Measurements from ENCODE around the gene DNAH8.

Gene DNAH8

DNA sequence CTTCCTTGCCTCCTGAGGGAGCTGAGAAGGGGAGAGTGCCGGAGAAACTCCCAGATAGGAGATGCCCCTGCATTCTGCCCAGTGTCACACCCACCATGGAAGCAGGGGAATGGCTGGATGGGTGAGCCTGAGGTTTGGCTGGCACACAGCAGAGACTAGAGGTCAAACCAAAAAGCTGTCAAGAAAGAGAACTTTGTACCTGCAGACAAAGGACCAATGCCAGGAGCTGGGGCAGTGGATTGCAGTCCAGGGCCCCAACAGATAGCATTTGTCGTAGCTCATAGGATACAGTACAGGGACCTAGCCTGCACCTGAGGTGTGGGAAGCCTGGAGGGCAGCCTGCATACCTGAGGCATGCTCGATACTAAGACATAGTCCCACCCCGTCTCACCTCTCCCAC is 227.3 kb downstream of the DNAH8 start:
- H3K4me2 ChIP-seq = no peak overlapping the region
- no peak overlapping the region for H3K4me3 ChIP-seq
- H4K20me1 ChIP-seq = no peaks in the 10 kb centered on the region
- no peak overlapping the region for H3K27ac ChIP-seq
- H3K9ac ChIP-seq = no peak overlapping the region
- no peaks in the 10 kb centered on the region for H3K9me3 ChIP-seq
- H3K4me1 ChIP-seq = no peaks in the 10 kb centered on the region
- no peaks in the 10 kb centered on the region for H3K36me3 ChIP-seq
- no peaks in the 10 kb centered on the region for H3K27me3 ChIP-seq
- no peak for TF ChIP-seq Cebpa-rat (IDR thresholded peaks at IDR 0.05)

DNA sequence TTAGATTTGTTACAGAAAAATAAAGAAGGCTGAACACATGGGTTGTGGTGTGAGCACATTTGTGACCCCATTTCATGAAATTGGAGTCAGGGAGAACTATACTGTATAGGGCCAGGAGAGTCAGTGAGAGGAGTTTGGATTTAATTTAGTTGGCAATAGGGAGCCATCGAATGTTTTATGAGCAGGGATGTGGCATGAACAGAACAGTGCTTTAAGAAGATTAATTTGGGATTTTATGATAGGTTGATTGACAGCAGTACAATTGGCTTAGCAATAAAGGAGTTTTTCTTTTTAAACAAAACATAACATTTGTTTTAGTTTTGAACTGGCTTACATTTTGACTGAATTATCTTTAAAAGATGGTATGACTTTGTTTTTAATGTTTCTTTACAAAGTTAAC is 227.9 kb downstream of the DNAH8 start:
- Histone ChIP-seq H3K9me3 (no peaks in the 10 kb centered on the region), H3K4me2 (no peak overlapping the region), H3K36me3 (no peaks in the 10 kb centered on the region), H3K4me1 (no peaks in the 10 kb centered on the region), H3K27ac (no peak overlapping the region), H3K9ac (no peak overlapping the region), H3K27me3 (no peaks in the 10 kb centered on the region), H4K20me1 (no peaks in the 10 kb centered on the region), H3K4me3 (no peak overlapping the region)
- no peak for TF ChIP-seq Cebpa-rat (IDR thresholded peaks at IDR 0.05)

DNA sequence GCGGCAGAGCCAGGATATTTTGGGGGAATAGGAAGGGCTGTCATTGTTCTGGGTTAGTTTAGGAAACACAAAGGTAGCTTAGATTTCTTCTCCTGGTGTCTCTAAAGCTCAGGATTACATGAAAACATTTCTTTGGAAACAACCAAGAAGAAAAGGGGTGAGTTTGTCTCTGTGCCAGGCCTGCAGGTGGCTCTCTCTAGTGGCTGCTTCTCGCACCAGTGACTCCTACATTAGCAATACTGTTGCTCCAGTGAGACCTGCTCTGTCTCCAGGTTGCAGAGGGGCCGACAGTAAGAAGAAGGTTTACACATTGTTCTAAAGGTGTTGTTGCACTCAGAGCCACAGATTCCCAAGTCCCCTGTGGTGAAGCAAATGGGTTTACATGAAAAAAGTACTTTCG is 228.9 kb downstream of the DNAH8 start:
- H3K27me3 ChIP-seq = no peaks in the 10 kb centered on the region
- no peak for TF ChIP-seq Cebpa-rat (IDR thresholded peaks at IDR 0.05)
- no peaks in the 10 kb centered on the region for H3K4me1 ChIP-seq
- no peak overlapping the region for H3K4me3 ChIP-seq
- no peak overlapping the region for H3K9ac ChIP-seq
- no peaks in the 10 kb centered on the region for H3K36me3 ChIP-seq
- H3K27ac ChIP-seq = no peak overlapping the region
- no peak overlapping the region for H3K4me2 ChIP-seq
- no peaks in the 10 kb centered on the region for H3K9me3 ChIP-seq
- H4K20me1 ChIP-seq = no peaks in the 10 kb centered on the region

DNA sequence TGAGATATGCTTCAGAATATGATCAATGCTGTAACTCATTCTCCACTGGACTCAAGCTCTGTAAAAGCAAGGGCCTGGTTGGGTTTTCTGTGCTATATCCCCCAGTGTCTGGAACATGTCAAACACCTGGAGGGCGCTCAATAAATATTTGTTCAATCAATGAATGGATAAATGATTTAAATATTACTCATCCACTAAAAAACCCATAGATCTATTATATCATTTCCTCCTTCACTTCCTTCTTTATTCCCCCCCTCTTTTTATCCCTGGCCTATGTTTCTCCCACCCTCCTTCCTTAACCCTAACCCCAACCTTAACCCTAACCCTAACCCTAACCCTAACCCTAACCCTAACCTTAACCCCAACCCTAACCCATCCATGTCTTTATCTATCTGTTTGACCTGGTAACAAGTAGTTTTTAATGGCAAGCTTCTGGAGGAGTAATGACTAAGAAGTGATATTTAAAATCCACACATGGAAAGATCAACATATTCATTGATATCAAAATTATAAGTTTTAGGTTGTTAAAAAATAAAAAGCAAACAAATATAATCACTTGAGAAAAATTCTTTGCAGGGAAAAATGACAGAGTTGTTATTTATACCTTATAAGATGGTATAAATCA is 229.7 kb downstream of the DNAH8 start:
- H3K27ac ChIP-seq = no peak overlapping the region
- no peak overlapping the region for H3K4me2 ChIP-seq
- H3K4me3 ChIP-seq = no peak overlapping the region
- no peaks in the 10 kb centered on the region for H3K36me3 ChIP-seq
- TF ChIP-seq Cebpa-rat (IDR thresholded peaks at IDR 0.05) = no peak
- H3K9me3 ChIP-seq = no peaks in the 10 kb centered on the region
- no peak overlapping the region for H3K9ac ChIP-seq
- no peaks in the 10 kb centered on the region for H3K27me3 ChIP-seq
- H3K4me1 ChIP-seq = no peaks in the 10 kb centered on the region
- H4K20me1 ChIP-seq = no peaks in the 10 kb centered on the region

DNA sequence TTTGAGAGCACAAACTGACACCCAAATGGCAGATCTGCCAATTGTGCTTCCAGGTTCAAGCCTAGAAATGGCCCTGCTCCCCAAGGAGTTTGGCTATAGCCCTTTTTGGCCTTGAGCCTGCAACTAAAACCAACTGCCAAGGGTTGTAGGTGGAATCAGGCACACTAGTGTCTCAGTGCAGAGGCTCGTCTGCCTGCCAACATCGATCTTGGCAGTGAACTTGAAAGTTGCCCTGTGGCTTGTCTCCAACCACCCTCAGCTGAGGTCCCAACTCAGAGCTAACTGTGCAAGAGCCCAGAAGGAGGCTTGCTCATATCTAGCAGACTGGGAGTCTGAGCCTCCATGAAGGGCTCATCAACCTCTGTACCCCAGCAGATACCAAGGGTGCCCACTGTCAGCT is 240.8 kb downstream of the DNAH8 start:
- Histone ChIP-seq H3K4me1 (no peaks in the 10 kb centered on the region), H4K20me1 (no peaks in the 10 kb centered on the region), H3K9me3 (peaks cover 20% of the 10 kb centered on the region), H3K27me3 (no peaks in the 10 kb centered on the region), H3K27ac (no peak overlapping the region), H3K4me2 (no peak overlapping the region), H3K4me3 (no peak overlapping the region), H3K9ac (no peak overlapping the region), H3K36me3 (no peaks in the 10 kb centered on the region)
- TF ChIP-seq Cebpa-rat (IDR thresholded peaks at IDR 0.05) = no peak

DNA sequence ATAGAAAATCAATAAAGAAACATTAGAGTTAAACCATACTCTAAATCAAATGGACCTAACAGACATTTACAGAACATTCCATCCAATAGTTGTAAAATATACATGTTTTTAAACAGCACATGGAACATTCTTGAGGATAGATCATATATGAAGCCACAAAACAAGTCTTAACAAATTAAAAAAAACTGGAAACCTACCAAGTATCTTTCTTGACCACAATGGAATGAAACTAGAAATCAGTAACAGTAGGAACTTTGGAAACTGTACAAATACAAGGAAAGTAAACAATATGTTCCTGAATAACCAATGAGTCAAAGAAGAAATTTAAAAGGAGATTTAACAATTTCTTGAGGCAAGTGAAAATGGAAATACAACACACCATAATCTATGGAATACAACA is 242.3 kb downstream of the DNAH8 start:
- no peaks in the 10 kb centered on the region for H3K27me3 ChIP-seq
- no peaks in the 10 kb centered on the region for H4K20me1 ChIP-seq
- peaks cover 20% of the 10 kb centered on the region for H3K9me3 ChIP-seq
- no peak overlapping the region for H3K4me3 ChIP-seq
- H3K4me1 ChIP-seq = no peaks in the 10 kb centered on the region
- no peak overlapping the region for H3K4me2 ChIP-seq
- TF ChIP-seq Cebpa-rat (IDR thresholded peaks at IDR 0.05) = no peak
- no peaks in the 10 kb centered on the region for H3K36me3 ChIP-seq
- H3K9ac ChIP-seq = no peak overlapping the region
- no peak overlapping the region for H3K27ac ChIP-seq

DNA sequence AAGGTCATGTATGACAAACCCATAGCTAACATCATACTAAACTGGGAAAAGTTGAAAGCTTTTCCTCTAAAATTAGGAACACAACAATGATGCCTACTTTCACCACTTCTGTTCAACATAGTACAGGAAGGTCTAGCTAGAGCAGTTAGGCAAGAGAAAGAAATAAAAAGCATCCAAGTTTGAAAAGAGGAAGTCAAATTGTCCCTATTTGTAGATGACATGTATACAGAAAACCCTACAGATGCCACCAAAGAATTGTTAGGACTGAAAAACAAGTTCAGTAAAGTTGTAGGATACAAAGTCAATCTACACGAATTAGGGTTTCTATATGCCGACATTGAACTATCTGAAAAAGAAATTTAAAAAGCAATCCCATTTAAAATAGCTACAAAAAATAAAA is 244.0 kb downstream of the DNAH8 start:
- no peak for TF ChIP-seq Cebpa-rat (IDR thresholded peaks at IDR 0.05)
- Histone ChIP-seq H3K9ac (no peak overlapping the region), H3K4me3 (no peak overlapping the region), H4K20me1 (no peaks in the 10 kb centered on the region), H3K4me1 (no peaks in the 10 kb centered on the region), H3K36me3 (no peaks in the 10 kb centered on the region), H3K9me3 (peaks cover 20% of the 10 kb centered on the region), H3K4me2 (no peak overlapping the region), H3K27me3 (no peaks in the 10 kb centered on the region), H3K27ac (no peak overlapping the region)

DNA sequence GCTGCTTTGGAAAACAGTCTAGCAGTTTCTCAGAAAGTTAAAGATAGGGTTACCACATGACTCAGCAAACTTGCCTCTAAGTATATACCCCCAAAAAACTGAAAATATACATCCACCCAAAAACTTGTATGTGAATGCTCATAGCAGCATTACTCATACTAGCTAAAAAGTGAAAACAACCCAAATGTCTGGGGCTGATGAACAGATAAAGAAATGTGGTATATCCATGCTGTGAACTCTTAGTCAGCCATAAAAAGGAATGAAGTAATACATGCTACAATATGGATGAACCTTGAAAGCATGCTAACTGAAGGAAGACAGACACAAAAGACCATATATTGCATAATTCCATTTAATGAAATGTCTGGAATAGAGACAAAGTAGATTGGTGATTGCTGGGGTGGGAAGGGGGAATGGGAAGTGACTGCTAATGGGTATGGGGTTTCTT is 253.6 kb downstream of the DNAH8 start:
- Histone ChIP-seq H3K27ac (no peak overlapping the region), H3K36me3 (no peaks in the 10 kb centered on the region), H3K9ac (no peak overlapping the region), H3K27me3 (no peaks in the 10 kb centered on the region), H4K20me1 (no peaks in the 10 kb centered on the region), H3K4me1 (no peaks in the 10 kb centered on the region), H3K9me3 (no peaks in the 10 kb centered on the region), H3K4me3 (no peak overlapping the region), H3K4me2 (no peak overlapping the region)
- no peak for TF ChIP-seq Cebpa-rat (IDR thresholded peaks at IDR 0.05)

DNA sequence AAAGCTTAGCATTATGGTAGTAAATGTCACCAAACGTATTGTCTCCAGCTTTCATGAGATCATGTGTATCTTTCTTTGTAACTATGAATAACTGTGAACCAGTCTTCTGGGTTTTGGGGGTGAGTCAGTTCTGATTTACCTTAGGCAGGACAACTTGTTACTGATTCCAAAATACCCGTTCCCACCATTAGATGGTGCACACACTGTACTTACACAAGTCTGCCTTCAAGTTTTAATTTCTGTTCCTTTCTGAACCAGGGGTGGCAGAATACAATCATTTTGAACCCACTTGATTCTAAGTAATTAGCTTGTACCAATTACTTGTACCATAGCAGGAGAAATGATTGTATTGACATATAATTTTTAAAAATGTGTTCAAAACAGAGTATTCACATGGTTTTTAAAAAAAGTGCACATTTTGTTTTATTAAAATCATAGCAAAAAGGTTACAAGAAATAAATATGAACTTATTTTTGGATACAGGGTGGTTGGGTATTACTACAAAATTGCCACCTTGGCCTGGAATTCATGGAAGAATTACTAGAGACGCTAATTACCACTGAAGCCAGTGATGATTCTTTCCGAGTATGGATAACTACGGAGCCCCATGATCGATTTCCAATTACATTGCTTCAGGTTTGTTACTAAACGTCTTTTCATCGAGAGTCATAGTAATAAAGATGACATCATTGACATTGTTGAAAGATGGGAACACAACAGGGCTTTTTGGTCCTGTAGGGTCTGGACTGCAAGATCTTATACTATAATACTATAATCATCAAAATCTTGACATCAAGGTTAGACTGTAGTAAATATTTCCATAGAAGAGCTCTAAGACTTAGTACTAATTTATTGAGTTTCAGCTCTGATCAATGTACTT is 258.3 kb downstream of the DNAH8 start:
- H3K4me3 ChIP-seq = no peak overlapping the region
- no peaks in the 10 kb centered on the region for H4K20me1 ChIP-seq
- H3K4me1 ChIP-seq = no peaks in the 10 kb centered on the region
- no peaks in the 10 kb centered on the region for H3K27me3 ChIP-seq
- no peaks in the 10 kb centered on the region for H3K36me3 ChIP-seq
- H3K9me3 ChIP-seq = no peaks in the 10 kb centered on the region
- H3K9ac ChIP-seq = no peak overlapping the region
- TF ChIP-seq Cebpa-rat (IDR thresholded peaks at IDR 0.05) = no peak
- no peak overlapping the region for H3K4me2 ChIP-seq
- H3K27ac ChIP-seq = no peak overlapping the region

DNA sequence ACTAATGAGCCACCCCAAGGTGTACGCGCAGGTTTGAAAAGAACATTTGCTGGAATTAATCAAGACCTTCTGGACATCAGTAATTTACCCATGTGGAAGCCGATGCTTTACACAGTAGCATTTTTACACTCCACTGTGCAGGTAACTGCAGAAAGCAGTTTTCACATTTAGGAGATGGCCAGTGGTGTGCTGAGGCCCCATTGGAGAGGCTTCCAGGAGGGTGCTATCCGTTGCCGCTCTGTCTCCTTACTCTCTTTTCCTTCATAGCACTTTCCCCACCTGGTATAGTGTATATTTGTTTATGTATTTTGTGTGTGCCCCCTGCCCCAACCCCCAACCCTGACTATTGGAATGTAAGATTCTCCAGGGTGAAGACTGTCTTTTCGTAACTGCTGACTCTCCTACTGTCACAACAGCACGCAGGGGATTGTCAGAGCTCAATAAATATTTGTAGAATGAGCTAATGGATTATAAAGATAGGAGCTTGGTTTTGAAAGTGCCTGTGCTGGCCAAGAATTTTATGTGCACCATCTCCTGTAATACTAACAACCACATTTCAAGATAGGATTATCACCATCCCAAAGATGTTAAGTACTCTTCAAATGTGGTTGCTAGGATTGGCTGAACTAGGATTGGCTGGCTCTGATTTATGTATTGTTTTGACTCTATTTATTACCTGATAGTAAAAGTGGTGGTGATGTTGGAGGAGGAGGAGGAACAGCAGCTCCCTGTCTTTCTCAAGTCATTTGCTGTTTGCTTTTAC is 259.5 kb downstream of the DNAH8 start:
- Histone ChIP-seq H3K4me2 (no peak overlapping the region), H4K20me1 (no peaks in the 10 kb centered on the region), H3K27ac (no peak overlapping the region), H3K36me3 (no peaks in the 10 kb centered on the region), H3K27me3 (no peaks in the 10 kb centered on the region), H3K9ac (no peak overlapping the region), H3K9me3 (no peaks in the 10 kb centered on the region), H3K4me3 (no peak overlapping the region), H3K4me1 (no peaks in the 10 kb centered on the region)
- no peak for TF ChIP-seq Cebpa-rat (IDR thresholded peaks at IDR 0.05)

Measured in BLaER1 (cell line).